Stimulated activated CD8-positive, alpha-beta memory T cell treated with anti-CD3 and anti-CD28 coated beads, Interleukin-7, amount 100 ng/mL, for 4 hours (primary cell): ENCODE data around the gene DOCK4.
"Not testable (repeated sequence)": the region's sequence is repeated elsewhere in the genome, so short reads cannot be mapped to it uniquely, and the experiment has no call there.

Source experiments
- DNase-seq, 2 donors: peaks; one replicate each; pipeline ENCODE4 v3.0.0-alpha.2; 2020; ENCODE audit warnings: low read depth in 2 of 2

Gene DOCK4

DNA sequence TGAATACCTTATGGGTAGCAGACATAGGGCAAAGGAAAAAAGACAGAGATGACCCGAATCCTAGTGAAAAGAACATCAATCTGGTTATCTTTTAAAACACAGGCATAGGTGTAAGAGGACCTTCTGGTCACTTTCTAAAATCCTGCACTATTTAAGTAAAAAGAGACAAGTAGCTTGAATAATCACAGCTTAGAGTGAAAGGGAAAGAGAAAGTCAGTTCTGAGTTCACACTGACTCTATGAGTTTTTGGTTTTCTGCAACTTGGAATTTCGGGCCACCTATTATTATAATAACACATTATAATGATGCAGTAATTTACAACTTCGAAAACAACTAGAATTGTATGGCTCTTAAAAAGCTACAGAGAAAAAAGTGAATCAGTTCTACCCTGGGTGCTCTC, 247.8 kb downstream of the DOCK4 start:
- DNase-seq, result no peak

DNA sequence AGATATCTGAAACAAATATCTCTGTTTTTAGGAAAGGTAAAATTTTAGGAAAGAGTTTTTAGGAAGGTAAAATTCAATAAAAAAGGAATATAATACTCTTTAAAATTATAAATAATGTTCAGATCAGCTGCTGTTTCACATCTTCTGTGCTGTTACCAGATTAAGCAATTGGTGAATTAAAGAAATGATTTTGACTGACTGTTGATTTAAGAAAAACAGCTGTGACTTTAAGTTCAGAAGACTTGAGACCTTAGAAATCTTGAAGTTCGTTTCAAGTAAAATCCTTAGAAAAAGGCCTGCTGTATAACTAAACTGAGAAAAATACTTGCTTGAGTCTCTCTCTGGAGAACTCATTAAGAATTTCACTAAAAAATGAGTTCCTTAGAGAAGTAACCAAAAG, 250.6 kb downstream of the DOCK4 start:
- no peak for DNase-seq

DNA sequence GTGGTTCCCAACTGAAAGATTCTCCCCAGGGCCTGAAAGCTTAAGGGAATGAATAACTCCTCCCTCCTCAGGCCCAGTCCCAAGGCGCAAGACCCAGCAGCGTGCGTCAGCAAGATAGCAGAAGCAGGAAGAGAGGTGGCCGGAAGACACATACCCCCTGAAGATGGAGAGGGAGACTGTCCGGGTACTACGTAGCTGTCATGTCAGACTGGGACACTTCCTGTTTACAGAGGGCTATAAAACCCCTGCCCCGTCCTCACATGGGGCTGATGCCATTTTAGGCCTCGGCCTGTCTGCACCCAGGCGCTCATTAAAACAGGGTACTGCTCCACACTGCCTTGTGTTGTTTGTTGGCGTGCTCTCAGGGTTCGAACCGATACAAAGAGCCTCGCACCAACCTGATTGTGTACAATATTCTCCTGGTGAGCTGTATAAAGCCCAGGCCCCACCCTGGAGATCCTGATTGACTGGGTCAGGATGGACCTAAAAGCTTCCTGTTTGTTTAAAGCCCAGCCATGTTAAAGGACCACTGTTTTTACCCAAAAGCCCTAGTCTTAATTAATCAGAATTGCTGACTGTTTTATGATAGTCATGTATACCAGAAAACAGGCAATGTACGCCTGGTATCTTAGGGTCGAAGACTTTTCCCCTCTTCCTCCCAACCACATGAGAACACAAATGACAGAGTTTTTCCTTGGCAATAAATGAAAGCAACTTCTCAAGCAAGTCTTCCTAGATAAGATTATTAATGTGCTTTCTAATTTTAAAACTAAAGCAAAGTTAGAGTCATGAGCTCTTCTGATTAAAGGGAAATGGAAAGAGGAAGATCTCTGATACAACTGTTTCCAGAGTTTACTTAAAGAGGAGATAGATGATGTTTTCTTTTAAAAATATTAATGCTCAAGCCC, 251.5 kb downstream of the DOCK4 start:
- no peak for DNase-seq

DNA sequence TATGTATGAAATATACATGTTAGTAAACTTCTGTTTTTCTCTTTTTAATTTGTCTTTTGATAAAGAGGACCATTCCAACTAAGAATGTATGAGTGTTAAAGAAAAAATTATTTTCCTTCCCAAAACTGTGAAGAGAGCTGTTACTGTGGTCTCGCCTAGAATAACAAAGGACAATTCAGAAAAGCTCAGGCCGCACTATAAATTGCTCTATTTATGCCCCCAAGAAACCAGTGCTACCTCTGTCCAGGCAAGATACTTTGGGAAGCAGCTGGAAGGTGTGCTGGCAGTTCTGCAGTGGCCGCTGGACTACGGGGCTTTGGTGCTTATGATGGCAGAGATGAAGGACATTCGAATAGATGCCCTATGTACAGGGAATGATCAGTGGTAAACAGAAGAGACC, 252.1 kb downstream of the DOCK4 start:
- no peak for DNase-seq

DNA sequence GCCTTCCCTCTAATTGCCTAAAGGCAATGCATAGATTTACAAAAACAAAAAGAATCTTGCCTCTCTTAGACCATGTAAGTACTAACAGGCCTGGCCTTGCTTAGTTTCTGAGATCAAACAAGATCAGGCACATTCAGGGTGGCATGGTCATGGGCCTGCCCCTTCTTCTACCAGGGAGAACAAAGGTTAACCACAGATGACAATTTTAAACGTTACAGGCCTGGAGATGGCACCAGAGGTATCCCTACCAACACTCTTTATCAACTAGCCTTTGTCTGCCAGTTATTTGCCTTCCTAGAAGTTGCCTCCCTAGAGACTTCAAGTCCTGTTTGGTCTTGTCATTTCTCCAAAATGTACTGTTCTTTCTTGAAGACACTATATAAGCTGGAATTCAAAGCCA, 252.6 kb downstream of the DOCK4 start:
- no peak for DNase-seq

DNA sequence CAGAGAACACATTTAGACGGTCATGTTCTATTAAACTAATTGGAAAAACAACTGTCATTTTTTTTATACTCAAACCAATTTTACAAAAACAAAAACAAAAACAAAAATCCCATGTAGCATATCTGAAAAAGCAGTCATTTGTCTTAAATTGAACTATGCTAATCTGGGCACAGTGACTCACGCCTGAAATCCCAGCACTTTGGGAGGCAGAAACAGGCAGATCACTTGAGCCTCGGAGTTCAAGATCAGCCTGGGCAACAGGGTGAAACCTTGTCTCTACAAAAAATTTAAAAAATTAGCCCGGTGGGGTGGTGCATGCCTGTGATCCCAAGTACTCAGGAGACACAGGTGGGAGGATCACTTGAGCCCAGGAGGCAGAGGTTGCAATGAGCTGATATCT, 253.4 kb downstream of the DOCK4 start:
- DNase-seq, result no peak

DNA sequence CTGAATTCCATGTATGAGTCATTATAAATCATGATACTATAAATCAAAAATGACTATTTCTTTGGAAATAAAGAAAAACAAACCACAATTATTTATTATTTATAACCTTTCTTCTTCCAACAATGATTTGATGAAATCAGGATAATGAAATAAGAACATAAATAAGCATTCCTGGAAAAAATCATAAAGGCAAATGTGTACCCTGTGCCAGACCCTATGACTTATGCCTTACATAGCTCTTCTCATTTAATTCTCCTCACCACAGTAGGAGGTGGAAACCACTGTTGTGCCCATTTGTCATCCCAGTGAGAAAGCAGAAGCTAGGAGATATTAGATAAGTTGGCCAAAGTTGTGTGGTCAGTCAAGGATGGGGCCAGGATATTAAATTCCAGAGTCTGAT, 255.1 kb downstream of the DOCK4 start:
- no peak for DNase-seq

DNA sequence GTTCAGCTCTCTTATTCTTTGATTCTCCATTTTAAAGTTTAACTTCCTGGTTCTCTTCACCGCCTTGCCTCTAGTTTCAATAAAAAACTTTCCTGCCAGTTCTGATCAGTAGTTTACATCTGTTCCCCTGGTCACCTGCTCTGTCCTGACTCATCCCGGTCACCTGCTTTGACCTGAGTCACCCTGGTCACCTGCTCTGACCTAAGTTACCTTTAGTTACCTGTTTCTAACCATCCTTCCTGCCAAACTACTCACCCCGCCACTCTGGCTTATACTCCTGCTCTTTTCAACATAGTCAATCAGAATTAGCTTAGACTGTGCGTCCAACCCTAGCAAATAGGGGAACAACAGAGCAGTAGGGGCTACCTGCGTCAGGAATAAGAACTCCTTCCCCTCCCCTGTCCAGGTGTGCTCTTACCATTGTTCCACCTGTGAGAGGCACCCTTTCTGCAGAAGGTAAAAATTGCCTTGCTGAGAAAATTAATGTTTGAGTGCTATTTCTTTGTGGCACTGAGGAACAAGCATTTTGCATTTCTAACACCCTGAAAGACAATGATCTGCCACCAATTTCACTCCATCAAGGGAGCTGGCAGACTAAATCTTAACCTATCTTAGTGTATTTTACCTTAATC, 263.6 kb downstream of the DOCK4 start:
- no peak for DNase-seq

DNA sequence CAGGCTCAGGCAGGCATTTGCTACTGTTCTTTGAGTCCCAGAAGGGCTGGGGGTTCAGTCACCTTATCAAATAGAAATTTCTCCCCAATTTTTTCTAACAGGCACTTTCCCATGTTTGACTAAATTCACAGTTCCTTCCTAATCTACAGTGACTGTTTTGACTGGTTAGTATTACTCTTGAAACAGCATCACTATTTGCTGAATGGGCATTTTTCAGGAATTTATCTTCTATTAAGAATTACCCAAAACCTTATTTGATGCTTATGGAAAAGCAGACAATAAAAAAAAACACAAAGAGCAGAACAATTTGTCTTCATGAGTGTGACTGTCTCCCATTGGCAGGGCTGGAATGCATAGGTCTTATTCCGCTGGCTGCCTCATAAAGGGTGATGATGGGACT, 269.0 kb downstream of the DOCK4 start:
- DNase-seq, result no peak

DNA sequence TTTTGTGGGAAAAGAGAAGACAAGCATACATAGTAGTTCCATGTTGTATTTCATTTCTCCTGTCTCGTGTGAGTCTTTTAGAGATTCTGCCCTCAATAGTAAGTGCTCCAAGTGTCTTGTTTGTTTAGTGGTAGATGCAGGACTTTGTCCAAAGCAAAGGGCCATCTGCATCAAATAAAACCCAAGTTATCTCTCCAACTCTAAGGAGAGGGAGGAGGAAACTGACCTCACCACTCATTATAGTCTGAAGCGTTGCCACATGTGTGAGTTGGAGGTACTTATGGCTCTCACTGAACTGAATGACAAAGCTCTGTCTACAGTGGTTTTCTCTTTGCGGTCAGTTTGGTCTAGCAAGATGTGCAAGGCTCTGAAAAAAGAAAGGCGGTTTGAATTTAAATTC, 272.6 kb downstream of the DOCK4 start:
- DNase-seq, result no peak

DNA sequence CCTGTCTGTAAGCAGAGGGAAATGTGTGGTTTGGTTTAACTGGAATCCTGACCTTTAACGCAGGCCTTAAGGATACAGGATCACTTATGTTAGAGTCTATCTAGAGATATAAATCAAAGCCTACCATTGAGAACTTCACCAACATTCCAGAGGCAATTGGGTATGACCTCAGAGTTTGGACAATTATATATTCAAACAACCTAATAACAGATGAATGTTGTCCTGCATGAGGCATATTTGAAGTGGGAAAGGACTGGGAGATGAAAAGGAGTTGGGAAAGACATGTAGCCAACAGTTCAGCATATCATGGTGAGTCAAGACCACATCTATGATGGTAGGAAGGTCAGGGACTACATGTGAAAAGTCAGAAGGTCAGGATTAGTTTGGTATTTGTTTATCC, 274.2 kb downstream of the DOCK4 start:
- DNase-seq, result no peak

DNA sequence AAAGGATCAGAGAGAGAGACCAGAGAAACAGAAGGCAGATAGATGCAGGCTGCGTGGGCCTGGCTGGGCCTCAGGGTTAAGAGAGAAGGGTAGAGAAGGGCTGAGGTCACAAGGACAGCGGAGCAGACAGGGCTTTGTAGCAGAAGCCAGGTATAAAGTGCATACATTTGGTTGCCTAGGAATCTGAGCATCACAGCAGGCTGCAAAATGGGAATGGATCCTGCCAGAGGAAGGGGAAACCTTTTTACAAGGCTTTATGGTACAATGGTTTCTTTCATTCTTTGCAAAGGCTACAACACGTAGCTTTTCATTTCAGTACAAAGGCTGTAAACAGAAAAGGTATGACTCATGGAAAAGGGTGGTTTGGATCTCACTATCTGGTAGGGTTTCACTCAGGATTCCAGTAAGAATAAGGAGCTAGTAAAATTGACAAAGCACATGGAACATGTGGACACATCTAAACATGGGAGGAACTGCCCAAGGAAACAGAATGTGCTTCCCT, 275.1 kb downstream of the DOCK4 start:
- no peak for DNase-seq

DNA sequence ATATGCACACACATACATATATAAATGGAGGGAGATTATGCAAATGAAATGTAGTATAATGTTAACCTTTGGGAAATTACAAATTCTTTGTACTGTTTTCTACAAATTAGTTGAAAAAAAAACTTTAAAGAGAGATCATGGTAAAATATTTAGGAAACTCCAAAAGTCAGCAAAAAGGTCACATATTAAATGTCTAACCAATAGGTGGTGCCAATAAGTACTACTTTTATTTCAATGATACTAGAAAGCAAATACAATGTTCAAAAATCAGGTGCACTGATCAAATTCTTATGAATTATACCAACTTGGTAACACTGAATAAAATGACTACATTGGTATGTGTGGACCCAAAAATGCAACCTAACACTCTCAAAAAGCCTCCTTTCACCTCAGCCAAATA, 276.9 kb downstream of the DOCK4 start:
- DNase-seq, result no peak

DNA sequence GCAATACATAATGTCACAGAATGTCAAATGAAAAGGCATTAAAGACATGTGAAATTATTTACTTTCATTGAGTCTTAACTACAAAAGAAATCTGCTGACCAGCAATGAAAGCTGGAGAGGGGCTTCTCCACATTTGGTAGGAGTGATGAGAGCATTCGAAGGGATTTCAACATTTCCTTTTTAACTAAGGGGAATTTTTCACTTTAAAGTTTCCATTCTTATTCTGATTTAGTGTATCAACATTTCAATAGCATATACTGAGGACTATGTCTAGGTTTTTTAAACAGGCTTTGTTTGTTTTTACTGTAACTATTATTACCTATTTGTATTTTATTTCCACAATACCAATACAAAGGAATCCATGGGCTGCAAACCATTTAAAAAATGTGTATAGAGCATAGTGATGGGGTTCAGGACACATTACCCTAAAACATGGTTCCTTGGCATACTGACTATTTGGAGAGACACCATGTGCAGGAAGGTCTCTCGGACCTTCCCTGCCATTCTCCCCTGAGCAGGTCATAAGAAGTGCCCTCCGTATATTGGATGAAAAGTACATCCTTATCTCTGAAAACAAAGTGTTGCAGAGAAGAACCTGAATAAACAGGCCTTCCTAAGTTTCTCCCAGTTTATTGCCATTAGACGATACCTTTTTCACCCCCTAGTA, 278.7 kb downstream of the DOCK4 start:
- DNase-seq, result no peak

DNA sequence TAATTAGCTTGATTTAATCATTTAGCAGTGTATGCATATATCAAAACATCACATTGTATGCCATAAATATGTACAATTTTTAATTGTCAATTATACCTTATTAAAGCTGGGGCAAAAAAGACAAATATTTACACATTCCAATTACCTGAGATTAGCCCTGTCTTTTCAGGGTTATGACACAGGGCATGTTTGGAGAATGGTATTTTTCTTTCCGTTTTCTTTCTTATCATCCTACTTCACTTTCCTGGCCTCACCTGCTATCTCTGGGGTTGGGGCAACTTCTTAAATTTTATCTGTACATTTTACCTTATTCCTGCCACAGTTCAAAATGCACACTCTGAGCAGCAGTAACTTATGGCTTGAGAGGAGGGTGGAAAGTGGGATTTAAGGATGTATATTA, 285.9 kb downstream of the DOCK4 start:
- DNase-seq, result no peak

DNA sequence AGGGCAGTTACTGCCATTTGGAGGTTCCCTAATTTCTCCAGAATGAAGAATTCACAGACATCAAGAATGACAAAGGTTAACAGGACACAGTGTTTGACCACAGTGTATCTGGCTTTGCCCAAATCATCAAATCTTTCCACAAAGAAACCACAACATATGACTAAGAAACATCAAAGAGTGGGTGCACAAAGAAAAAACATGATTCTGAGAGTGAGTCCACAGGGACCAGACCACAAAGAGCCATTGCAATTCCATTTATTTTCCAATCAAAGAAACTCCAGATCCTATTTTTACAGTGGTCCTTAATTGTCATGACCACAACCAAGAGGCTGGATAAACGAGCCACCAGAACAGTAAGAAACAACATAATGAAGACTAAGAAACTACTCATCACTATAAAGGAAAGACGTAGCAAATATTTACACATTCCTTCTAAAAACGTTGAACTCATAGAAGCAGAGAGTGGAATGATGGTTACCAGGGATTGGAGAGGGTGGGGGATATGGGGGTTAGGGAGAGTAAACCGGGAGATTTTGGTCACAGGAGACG, 286.5 kb downstream of the DOCK4 start:
- DNase-seq, result no peak

DNA sequence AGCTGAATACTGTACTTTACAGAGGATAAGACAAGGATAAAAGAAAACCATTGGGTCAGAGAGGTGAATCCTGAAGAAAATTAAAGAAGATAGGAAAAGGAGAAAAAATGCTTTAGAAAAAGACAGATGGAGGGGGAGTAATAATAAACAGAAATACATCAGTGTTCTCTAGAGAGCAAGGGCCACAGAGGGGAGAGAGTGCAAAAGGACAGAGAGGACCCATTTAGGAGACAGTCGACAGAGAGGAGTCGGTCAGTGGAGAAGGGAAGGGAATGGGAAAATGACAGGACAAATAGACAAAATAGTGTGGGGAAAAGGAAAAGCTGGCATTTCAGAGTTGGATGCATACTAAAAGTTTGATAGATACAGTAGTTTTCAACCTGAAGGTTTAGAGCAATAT, 287.0 kb downstream of the DOCK4 start:
- DNase-seq, result no peak

DNA sequence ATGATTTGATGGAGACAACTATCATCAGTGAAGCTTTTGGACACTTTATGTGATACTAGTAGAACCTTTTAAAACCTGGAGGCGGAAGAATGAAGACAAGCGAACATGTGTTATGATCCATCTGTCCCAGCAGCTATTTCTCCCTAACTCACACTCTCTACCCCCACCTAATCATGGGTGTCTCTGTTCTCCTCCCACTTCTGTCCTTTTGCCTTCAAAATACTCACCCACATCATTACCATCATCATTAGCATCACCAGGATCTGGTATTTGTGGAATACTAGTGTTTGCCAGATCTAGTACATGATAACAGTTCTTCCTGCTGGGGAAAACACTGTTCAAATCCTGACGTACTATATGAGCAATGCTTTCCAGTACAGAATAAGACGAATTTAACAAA, 287.7 kb downstream of the DOCK4 start:
- DNase-seq, result no peak

DNA sequence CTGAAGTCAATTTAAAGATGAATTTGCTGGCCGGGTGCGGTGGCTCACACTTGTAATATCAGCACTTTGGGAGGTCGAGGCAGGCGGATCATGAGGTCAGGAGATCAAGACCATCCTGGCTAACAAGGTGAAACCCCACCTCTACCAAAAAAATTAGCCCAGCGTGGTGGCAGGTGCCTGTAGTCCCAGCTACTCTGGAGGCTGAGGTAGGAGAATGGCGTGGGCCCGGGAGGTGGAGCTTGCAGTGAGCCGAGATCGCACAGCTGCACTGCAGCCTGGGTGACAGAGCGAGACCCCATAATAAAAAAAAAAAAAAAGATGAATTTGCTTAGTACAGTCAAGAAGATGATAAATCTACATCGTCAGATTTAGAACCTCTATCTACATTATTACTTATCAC, 288.8 kb downstream of the DOCK4 start:
- not testable (repeated sequence) for DNase-seq

DNA sequence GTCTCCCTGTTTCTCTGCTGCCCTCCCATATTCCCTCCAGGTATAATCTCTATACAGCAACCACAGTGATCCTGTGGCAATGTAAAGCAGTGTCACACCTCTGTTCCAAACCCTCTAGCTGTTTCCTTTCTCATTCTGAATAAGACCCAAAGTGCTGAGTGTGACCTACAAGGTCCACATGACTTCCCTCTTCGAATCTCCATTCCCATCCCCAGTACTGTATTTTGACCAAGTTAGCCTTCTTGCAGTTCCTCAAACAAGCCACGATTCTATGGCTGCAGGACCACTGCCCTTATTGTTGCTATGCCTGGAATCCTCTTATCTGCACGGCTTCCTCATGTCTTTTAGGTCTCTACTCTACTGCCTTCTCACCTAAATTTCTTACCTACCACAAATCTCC, 291.9 kb downstream of the DOCK4 start:
- DNase-seq, result no peak

DNA sequence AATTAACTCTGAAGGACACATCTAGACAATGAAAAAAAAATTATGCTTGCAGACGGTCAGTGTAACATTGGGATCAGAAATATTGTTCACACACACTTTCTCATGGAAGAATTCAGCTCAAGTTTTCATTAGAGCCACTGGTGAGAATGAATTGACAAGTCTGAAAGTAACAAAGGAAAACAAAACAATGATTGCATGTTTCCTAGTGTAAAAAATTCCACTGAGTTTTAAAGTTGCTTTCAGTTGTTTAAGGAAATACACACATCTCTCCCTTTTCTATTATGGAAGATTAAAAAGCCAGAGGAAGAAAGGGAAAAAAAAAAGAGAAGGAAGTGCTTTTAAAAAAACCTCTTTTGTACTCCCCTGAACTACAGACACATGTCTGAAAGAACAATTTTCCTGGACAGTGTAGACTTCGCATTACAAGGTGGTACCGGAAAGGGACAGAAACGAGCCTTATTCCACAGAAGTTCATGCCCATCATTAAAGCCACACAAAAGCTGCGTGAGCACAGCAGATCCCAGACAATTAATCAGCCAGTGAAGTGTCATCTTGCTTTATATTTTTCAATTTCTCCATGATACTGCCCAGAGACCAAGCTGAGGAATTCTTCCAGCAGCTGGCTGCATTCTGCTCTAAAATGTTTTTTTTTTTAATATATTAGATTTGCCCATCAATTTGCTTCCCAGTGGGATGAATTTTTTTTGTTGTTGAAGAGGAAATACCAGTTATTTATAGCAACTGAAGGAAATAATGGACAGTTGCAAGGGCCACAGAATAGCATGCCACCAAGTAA, 294.8 kb downstream of the DOCK4 start:
- no peak for DNase-seq

DNA sequence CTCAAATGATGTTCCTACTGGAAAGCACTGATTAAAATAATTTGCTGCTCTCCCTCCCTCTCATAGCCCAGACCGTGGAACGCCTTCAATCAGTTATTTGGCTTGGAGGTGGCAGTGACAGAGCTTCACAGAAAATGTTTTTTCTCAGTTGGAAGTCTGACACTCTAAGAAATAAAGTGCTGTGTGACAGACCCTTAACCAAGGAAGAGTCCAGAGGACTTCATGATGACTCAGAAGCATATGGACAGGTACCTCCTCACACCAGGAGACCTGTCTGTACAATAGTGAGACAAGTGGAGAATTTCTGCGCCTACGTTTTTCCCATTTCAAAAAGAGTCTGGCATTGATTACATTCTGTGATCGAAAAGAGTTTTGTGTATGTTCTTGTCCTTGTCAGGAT, 295.5 kb downstream of the DOCK4 start:
- DNase-seq, result no peak
